H1 (cell line): ENCODE measurements around the gene TRIM52. TPM values are rescaled to one million over a fixed set of nuclear protein-coding genes. Genes with fewer than 3 reads are reported as not detected.

ENCODE experiments used
- ATF2 ChIP-seq: IDR thresholded peaks from 2 replicates; pipeline ENCODE4 v1.6.1; 2012; ENCODE audit warnings: low read length, inconsistent platforms
- BACH1 ChIP-seq: IDR thresholded peaks from 2 replicates; pipeline ENCODE4 v1.6.1; 2012; ENCODE audit warnings: low read length, improper control_type of control experiment
- CBX5 ChIP-seq: fragments of 300-800, 300-1000 bp; sonication (generic); IDR thresholded peaks from 2 replicates; pipeline ENCODE4 v1.7.1; 2016; ENCODE audit warnings: antibody characterized with exemption, low read length, low read depth
- CBX8 ChIP-seq: fragments of 300-800, 300-1000 bp; sonication (generic); IDR thresholded peaks from 2 replicates; pipeline ENCODE4 v1.7.1; 2016; ENCODE audit warnings: low read depth, low read length, borderline replicate concordance
- CREB1 ChIP-seq: IDR thresholded peaks from 2 replicates; pipeline ENCODE4 v1.6.1; 2012; ENCODE audit warnings: inconsistent platforms
- EGR1 ChIP-seq: IDR thresholded peaks from 2 replicates; pipeline ENCODE4 v1.6.1; 2011; ENCODE audit warnings: low read depth, low read length, borderline replicate concordance
- KDM4A ChIP-seq: IDR thresholded peaks from one replicate; pipeline ENCODE4 v1.7.1; 2012; ENCODE audit warnings: low read depth, mild to moderate bottlenecking, moderate library complexity, low read length, inconsistent platforms; ENCODE audit not compliant: severe bottlenecking
- KDM5A ChIP-seq: fragments of 200-600 bp; IDR thresholded peaks from 2 replicates; pipeline ENCODE4 v1.7.1; 2012; ENCODE audit warnings: mild to moderate bottlenecking, low read length, inconsistent platforms, mixed read lengths
- MAX ChIP-seq: IDR thresholded peaks from 2 replicates; pipeline ENCODE4 v1.6.1; 2012; ENCODE audit warnings: inconsistent platforms
- PHF8 ChIP-seq: fragments of 200-600 bp; sonication (generic); conservative IDR thresholded peaks from 2 replicates; pipeline ENCODE4 v1.7.1; 2012; ENCODE audit warnings: low read depth, mild to moderate bottlenecking, inconsistent platforms, low read length, moderate library complexity
- POLR2A ChIP-seq, 2 experiments: IDR thresholded peaks; 1 replicate in 1 of 2; 2 replicates in 1 of 2; pipeline ENCODE4 v1.6.1; 2011; ENCODE audit warnings: low read depth in 2 of 2, low read length in 2 of 2, mild to moderate bottlenecking in 2 of 2; ENCODE audit errors: control extremely low read depth in 1 of 2
- RBBP5 ChIP-seq: IDR thresholded peaks from 2 replicates; pipeline ENCODE4 v1.7.1; 2012; ENCODE audit warnings: low read depth, mild to moderate bottlenecking, inconsistent platforms, low read length, moderate library complexity, borderline replicate concordance
- RFX5 ChIP-seq: IDR thresholded peaks from 2 replicates; pipeline ENCODE4 v1.6.1; 2011; ENCODE audit warnings: low read depth, low read length, improper control_type of control experiment, borderline replicate concordance
- RNF2 ChIP-seq: fragments of 200-900, 300-1000 bp; sonication (generic); IDR thresholded peaks from 2 replicates; pipeline ENCODE4 v1.7.1; 2016; ENCODE audit warnings: borderline replicate concordance, low read depth, mild to moderate bottlenecking, antibody characterized with exemption, low read length; ENCODE audit not compliant: poor library complexity, severe bottlenecking; ENCODE audit errors: missing control alignments
- SIN3A ChIP-seq, 2 experiments: IDR thresholded peaks in 1 of 2; conservative IDR thresholded peaks in 1 of 2; 2 replicates each; pipeline ENCODE4 v1.6.1; 2011 to 2012; ENCODE audit warnings: low read length in 2 of 2, improper control_type of control experiment in 1 of 2, low read depth in 1 of 2, mild to moderate bottlenecking in 1 of 2
- SP1 ChIP-seq: IDR thresholded peaks from 2 replicates; pipeline ENCODE4 v1.6.1; 2011; ENCODE audit warnings: low read depth, low read length
- SP2 ChIP-seq: IDR thresholded peaks from 2 replicates; pipeline ENCODE4 v1.6.1; 2012; ENCODE audit warnings: mild to moderate bottlenecking, low read length, inconsistent platforms
- SRF ChIP-seq: IDR thresholded peaks from 2 replicates; pipeline ENCODE4 v1.6.1; 2011; ENCODE audit warnings: mild to moderate bottlenecking, low read depth, low read length, moderate library complexity
- TAF1 ChIP-seq: IDR thresholded peaks from 2 replicates; pipeline ENCODE4 v1.6.1; 2011; ENCODE audit warnings: mild to moderate bottlenecking, low read depth, low read length
- TAF7 ChIP-seq: optimal IDR thresholded peaks from 2 replicates; pipeline ENCODE3; 2011; ENCODE audit warnings: low read depth, mild to moderate bottlenecking, inconsistent platforms, low read length, moderate library complexity, borderline replicate concordance
- TBP ChIP-seq: IDR thresholded peaks from 2 replicates; pipeline ENCODE4 v1.6.1; 2011; ENCODE audit warnings: low read depth, low read length, improper control_type of control experiment
- polyA plus RNA-seq, 7 experiments: library from polyadenylated mRNA; depleted of rRNA in 3 of 7; stranded (reverse) in 5 of 7; unstranded in 2 of 7; fragments of >200 nt in 5 of 7; fragments of 200-250 nt in 2 of 7; gene quantifications; 1 replicate in 5 of 7; 2 replicates in 1 of 7; 4 replicates in 1 of 7; pipeline versions ENCODE4 v1.2.1 to v1.2.3, GENCODE V29; 2011 to 2013; ENCODE audit warnings: missing spikeins in 2 of 7, mixed read lengths in 2 of 7
- total RNA-seq: library from RNA; stranded (reverse); fragmentation: NEBNext Ultra II Directional; extraction: Animal tissue kit (Norgen Biotek cat#: 25700); gene quantifications from 2 replicates; pipeline ENCODE4 v1.2.1, GENCODE V29; 2021

Gene TRIM52
- total and polyA plus RNA-seq, 2 of the 8 experiments (the other 6 are each of a cell fraction or from before 2014, with no cell fraction given) = 4.2 to 5.7 TPM

DNA sequence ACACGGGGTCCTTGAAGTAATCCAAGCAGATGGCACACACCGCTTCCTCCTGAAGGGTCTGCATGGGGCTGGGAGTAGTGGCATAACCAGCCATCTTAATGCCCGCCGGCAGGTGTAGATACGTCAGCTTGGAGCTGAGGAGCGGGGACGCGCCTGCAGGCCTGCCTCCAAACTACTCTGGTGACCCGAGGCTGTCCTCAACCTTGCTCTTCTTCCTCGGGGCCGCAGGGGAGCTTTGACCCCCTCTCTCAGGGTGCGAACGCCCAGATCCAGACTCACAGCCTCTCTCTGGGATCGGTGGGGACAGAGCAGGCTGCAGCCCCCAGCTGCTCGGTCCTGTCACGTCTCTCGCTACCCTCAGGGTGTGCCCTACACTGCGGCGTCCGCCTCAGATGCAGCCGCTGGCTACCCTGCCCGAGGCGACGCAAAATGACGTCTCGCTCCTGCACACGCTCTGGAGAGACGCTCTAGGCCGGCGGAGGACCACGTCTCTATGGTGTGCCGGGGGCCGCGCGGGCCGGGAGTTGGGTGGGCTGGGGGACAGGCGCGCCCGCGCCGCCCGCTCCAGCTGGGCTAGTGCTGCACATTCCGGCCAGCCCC lies at the start of gene TRIM52 (continued):
- TF ChIP-seq TAF7 (peak; percentile 87), TAF1 (peak; percentile 98), CBX8 (no peak), SRF (0 out of 2 replicates have a peak, but pooled peaks have one; percentile 33), SP2 (peak; percentile 95), RBBP5 (no peak; the same call in none of the 2 replicates), RFX5 (no peak), EGR1 (peak; percentile 77; the same call in 1 of the 2 replicates), CBX5 (no peak), SP1 (no peak), BACH1 (no peak), POLR2A (IDR thresholded peaks at IDR 0.05; ENCODE audit: control extremely low read depth in 1 of 2, low read depth in 2 of 2, low read length in 2 of 2) (peak in 1 of 2 experiments; percentile 81; a peak in 2 of 3 replicates), PHF8 (peak; percentile 54; the same call in 1 of the 2 replicates), CREB1 (peak; percentile 98), ATF2 (peak; percentile 72; the same call in 1 of the 2 replicates), TBP (peak; percentile 95), KDM5A (peak; percentile 68), SIN3A (conservative IDR thresholded peaks at IDR 0.05 in 1 of 2, IDR thresholded peaks at IDR 0.05 in 1 of 2; ENCODE audit: low read depth in 1 of 2, low read length in 2 of 2) (peak; percentile 91 to 99), RNF2 (no peak), KDM4A (peak; percentile 87), MAX (peak; percentile 88)
